Tibial nerve (tissue), 4 donors: ENCODE results near the gene IGFN1. TPM values are rescaled to one million over a fixed set of nuclear protein-coding genes. Genes with fewer than 3 reads are reported as not detected.

Experiments
- DNase-seq, 2 donors: peaks; one replicate each; pipeline ENCODE4 v3.0.0-alpha.2; 2019; ENCODE audit warnings: low spot score in 2 of 2
- H3K27ac ChIP-seq, 4 donors: fragments of 200-600 bp; sonication (generic) in 3 of 4; one replicate each; pipeline ENCODE4 v1.5.1; 2017 to 2019; ENCODE audit warnings: mild to moderate bottlenecking in 1 of 4
- H3K27me3 ChIP-seq, 2 donors: fragments of 200-600 bp; sonication (generic) in 1 of 2; one replicate each; pipeline versions ENCODE4 v1.5.1 to v1.6.0; 2017 to 2019
- H3K36me3 ChIP-seq, 3 donors: fragments of 200-600 bp; sonication (generic); one replicate each; pipeline ENCODE4 v1.5.1; 2018 to 2019
- H3K4me1 ChIP-seq, 4 donors: fragments of 200-600 bp; sonication (generic) in 3 of 4; one replicate each; pipeline ENCODE4 v1.5.1; 2017 to 2019
- H3K4me3 ChIP-seq, 4 donors: fragments of 200-600 bp; sonication (generic) in 3 of 4; one replicate each; pipeline ENCODE4 v1.5.1; 2017 to 2019; ENCODE audit warnings: mild to moderate bottlenecking in 1 of 4, moderate library complexity in 1 of 4
- H3K9me3 ChIP-seq, 4 donors: fragments of 200-600 bp; sonication (generic) in 3 of 4; one replicate each; pipeline ENCODE4 v1.5.1; 2017 to 2019
- CTCF ChIP-seq, 5 experiments: fragments of 200-600 bp in 3 of 5; fragments of 450-650 bp in 2 of 5; sonication (generic) in 3 of 5; IDR thresholded peaks; one replicate each; pipeline ENCODE4 v1.5.1; 2016 to 2019; ENCODE audit warnings: antibody characterized with exemption in 5 of 5, mild to moderate bottlenecking in 3 of 5, moderate library complexity in 2 of 5
- EP300 ChIP-seq, 2 donors: sonication (generic); formaldehyde crosslinking; IDR thresholded peaks; one replicate each; pipeline ENCODE4 v1.6.1; 2017; ENCODE audit warnings: antibody characterized with exemption in 2 of 2, mild to moderate bottlenecking in 1 of 2
- POLR2A ChIP-seq, 2 donors: fragments of 450-650 bp; IDR thresholded peaks; one replicate each; pipeline ENCODE4 v1.6.1; 2017; ENCODE audit warnings: antibody characterized with exemption in 2 of 2, mild to moderate bottlenecking in 2 of 2, moderate library complexity in 2 of 2
- WGBS, 2 donors: methylation state at CpG; one replicate each; pipeline ENCODE4 v1.1.5; 2018; 5-methylcytosine and 5-hydroxymethylcytosine counted together
- total RNA-seq, 4 donors: library from RNA; depleted of rRNA; stranded (reverse); fragments of >200 nt; gene quantifications; one replicate each; pipeline ENCODE4 v1.1.0, GENCODE V29; 2016

The IGFN1 gene
- total RNA-seq, 4 donors from 2014 or later: not detected

GRCh38 chr1:201264072-201264471, 73.4 kb downstream of the IGFN1 start:
- no peak for DNase-seq
- WGBS, 2 donors: 75 to 87% methylated on average over 6 of the region's 6 CpGs
- Histone ChIP-seq H3K36me3 (no peaks in the 10 kb centered on the region), H3K9me3 (no peaks in the 10 kb centered on the region), H3K4me3 (no peak overlapping the region), H3K27me3 (peaks cover 0 to 40% of the 10 kb centered on the region in 2 donors), H3K27ac (no peak overlapping the region), H3K4me1 (peaks cover 0 to 11% (median 4%) of the 10 kb centered on the region in 4 donors)
- TF ChIP-seq CTCF (IDR thresholded peaks at IDR 0.05) (no peak), POLR2A (IDR thresholded peaks at IDR 0.05) (no peak), EP300 (IDR thresholded peaks at IDR 0.05) (no peak)

DNA sequence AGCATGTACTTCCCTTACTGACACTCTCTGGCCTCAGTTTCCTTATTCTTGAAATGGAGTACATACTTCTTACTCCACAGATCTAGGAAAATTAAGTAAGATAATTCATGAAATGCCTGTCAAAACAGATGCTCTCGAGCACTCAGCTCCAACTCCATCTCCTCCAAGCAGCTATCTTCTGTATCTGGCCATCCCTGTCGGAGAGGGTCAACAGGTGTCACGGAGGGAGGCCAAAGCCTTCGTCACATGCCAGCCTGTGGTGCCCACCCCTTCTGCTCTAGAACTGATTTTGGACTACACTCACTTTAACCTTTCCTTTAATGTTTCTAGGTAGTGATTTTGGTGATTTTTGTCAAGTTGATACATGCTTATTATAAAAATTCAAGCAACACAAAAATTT, 73.9 kb downstream of the IGFN1 start:
- 87 to 94% methylated on average over 4 of the region's 4 CpGs for WGBS, 2 donors
- Histone ChIP-seq H3K27ac (no peak overlapping the region), H3K27me3 (peaks cover 0 to 40% of the 10 kb centered on the region in 2 donors), H3K9me3 (no peaks in the 10 kb centered on the region), H3K36me3 (no peaks in the 10 kb centered on the region), H3K4me3 (no peak overlapping the region), H3K4me1 (peaks cover 0 to 10% (median 4%) of the 10 kb centered on the region in 4 donors)
- TF ChIP-seq EP300 (IDR thresholded peaks at IDR 0.05) (no peak), POLR2A (IDR thresholded peaks at IDR 0.05) (no peak), CTCF (IDR thresholded peaks at IDR 0.05) (no peak)
- DNase-seq: no peak

DNA sequence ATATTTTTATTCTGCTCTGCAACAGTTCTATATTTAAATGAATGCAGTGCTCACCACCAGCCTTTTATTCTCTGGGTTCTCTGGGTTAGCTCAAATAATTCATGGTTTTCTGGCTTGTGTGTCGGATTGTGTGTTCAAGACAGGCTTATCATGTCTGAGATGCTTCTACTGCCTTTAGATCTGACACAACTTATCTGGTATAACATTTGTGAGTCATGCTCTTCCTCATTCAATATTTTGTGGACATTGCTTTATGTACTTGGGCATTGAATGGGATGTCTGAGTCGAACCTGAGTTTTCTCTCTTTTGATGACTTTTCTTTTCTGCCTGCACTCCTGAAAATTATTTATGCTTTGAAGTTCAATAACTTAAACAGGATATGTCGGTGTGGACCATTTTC, 75.1 kb downstream of the IGFN1 start:
- WGBS, 2 donors: 66 to 74% methylated on average over 3 of the region's 3 CpGs

GRCh38 chr1:201266276-201266675, 75.7 kb downstream of the IGFN1 start:
- TF ChIP-seq EP300 (IDR thresholded peaks at IDR 0.05) (no peak), POLR2A (IDR thresholded peaks at IDR 0.05) (no peak), CTCF (IDR thresholded peaks at IDR 0.05) (no peak)
- Histone ChIP-seq H3K27ac (no peak overlapping the region), H3K27me3 (peaks cover 0 to 29% of the 10 kb centered on the region in 2 donors), H3K36me3 (no peaks in the 10 kb centered on the region), H3K4me3 (no peak overlapping the region), H3K4me1 (no peaks in the 10 kb centered on the region), H3K9me3 (no peaks in the 10 kb centered on the region)
- no peak for DNase-seq

More for the DNA sequence above, 75.1 kb downstream of the IGFN1 start:
- H3K4me1 ChIP-seq: no peaks in the 10 kb centered on the region
- peaks cover 0 to 31% of the 10 kb centered on the region in 2 donors for H3K27me3 ChIP-seq
- H3K27ac ChIP-seq: no peak overlapping the region
- TF ChIP-seq CTCF (IDR thresholded peaks at IDR 0.05): no peak
- no peak for TF ChIP-seq POLR2A (IDR thresholded peaks at IDR 0.05)
- TF ChIP-seq EP300 (IDR thresholded peaks at IDR 0.05): no peak
- no peak overlapping the region for H3K4me3 ChIP-seq
- no peaks in the 10 kb centered on the region for H3K9me3 ChIP-seq
- DNase-seq: no peak
- no peaks in the 10 kb centered on the region for H3K36me3 ChIP-seq

DNA sequence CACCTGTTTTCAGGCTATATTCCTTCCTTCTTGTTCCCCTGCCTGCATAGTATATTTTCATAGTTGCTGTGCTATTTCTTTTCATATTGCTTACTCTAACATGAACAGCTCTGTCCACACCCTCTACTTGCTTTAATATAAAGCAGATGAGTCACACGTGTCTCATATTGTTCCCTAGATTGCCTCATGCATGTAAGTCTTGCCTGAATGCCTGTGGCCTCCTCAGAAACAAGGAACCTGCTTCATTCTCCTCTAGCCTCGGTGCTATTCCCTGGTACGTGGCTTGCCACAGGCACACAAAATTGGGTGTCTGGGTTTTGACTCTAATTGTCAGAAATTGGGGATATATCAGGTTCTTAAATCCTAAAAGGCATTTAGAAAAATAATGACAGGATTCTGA, 76.2 kb downstream of the IGFN1 start:
- no peak for DNase-seq
- 35 to 42% methylated on average over 3 of the region's 3 CpGs for WGBS, 2 donors
- H3K27ac ChIP-seq: no peak overlapping the region
- no peaks in the 10 kb centered on the region for H3K9me3 ChIP-seq
- no peaks in the 10 kb centered on the region for H3K36me3 ChIP-seq
- H3K4me1 ChIP-seq: no peaks in the 10 kb centered on the region
- H3K4me3 ChIP-seq: no peak overlapping the region
- H3K27me3 ChIP-seq: peaks cover 0 to 26% of the 10 kb centered on the region in 2 donors
- no peak for TF ChIP-seq EP300 (IDR thresholded peaks at IDR 0.05)
- no peak for TF ChIP-seq POLR2A (IDR thresholded peaks at IDR 0.05)
- no peak for TF ChIP-seq CTCF (IDR thresholded peaks at IDR 0.05)
